Measurements from ENCODE around the gene RBFOX2. TPM values are rescaled to one million over a fixed set of nuclear protein-coding genes. Genes with fewer than 3 reads are reported as not detected.

Gene RBFOX2
- total and polyA plus RNA-seq, 2 of the 8 experiments (the other 6 are each of a cell fraction or from before 2014, with no cell fraction given): 121 to 122 TPM

GRCh38 chr22:35731321-35731720 is 297.3 kb downstream of the RBFOX2 start (continued):
- no peak for TF ChIP-seq CHD7 (IDR thresholded peaks at IDR 0.05; ENCODE audit: insufficient replicate concordance, low read length)
- no peak for TF ChIP-seq CTBP2 (IDR thresholded peaks at IDR 0.05; ENCODE audit: borderline replicate concordance, insufficient read depth, insufficient read length, low read length)
- TF ChIP-seq TCF12 (IDR thresholded peaks at IDR 0.05; ENCODE audit: low read depth, low read length): no peak
- TF ChIP-seq BRCA1 (IDR thresholded peaks at IDR 0.05; ENCODE audit: low read depth, low read length): no peak
- TF ChIP-seq RBBP5 (IDR thresholded peaks at IDR 0.05; ENCODE audit: borderline replicate concordance, low read depth, low read length): no peak
- no peak for TF ChIP-seq EGR1 (IDR thresholded peaks at IDR 0.05; ENCODE audit: borderline replicate concordance, low read depth, low read length)
- TF ChIP-seq EZH2 (IDR thresholded peaks at IDR 0.05; ENCODE audit: low read depth, low read length, severe bottlenecking): no peak
- TF ChIP-seq NANOG (IDR thresholded peaks at IDR 0.05; ENCODE audit: insufficient read depth, low read depth, low read length, poor library complexity, severe bottlenecking): no peak
- no peak for TF ChIP-seq YY1 (IDR thresholded peaks at IDR 0.05; ENCODE audit: low read depth, low read length)

All from H1 (cell line).